Gastroesophageal sphincter (tissue), 3 donors: Measurements from ENCODE around the gene KRTAP10-12.

Source experiments
- CTCF ChIP-seq, 4 experiments: fragments of 200-600 bp in 2 of 4; fragments of 450-650 bp in 2 of 4; sonication (generic) in 1 of 4; IDR thresholded peaks; one replicate each; pipeline ENCODE4 v1.5.1; 2017 to 2019; ENCODE audit warnings: antibody characterized with exemption in 4 of 4, mild to moderate bottlenecking in 2 of 4, moderate library complexity in 2 of 4
- EP300 ChIP-seq: sonication (generic); formaldehyde crosslinking; IDR thresholded peaks from one replicate; pipeline ENCODE4 v1.6.1; 2017; ENCODE audit warnings: antibody characterized with exemption, mild to moderate bottlenecking
- POLR2A ChIP-seq, 2 donors: fragments of 450-650 bp; IDR thresholded peaks; one replicate each; pipeline ENCODE4 v1.6.1; 2017; ENCODE audit warnings: antibody characterized with exemption in 2 of 2, mild to moderate bottlenecking in 2 of 2, moderate library complexity in 1 of 2
- POLR2AphosphoS5 ChIP-seq: sonication (generic); formaldehyde crosslinking; IDR thresholded peaks from one replicate; pipeline ENCODE4 v1.6.1; 2017; ENCODE audit warnings: antibody characterized with exemption

- no peak for TF ChIP-seq CTCF (IDR thresholded peaks at IDR 0.05)
- TF ChIP-seq POLR2A (IDR thresholded peaks at IDR 0.05), result no peak
- no peak for TF ChIP-seq EP300
- no peak for TF ChIP-seq POLR2AphosphoS5
Measured at GRCh38 chr21:44710294-44710665, 13.3 kb downstream of the KRTAP10-12 start.
